ENCODE results near the gene PKD1L1.

GRCh38 chr7:47908720-47909119 lies 39.5 kb downstream of the PKD1L1 start:
- TF ChIP-seq CTCF (optimal IDR thresholded peaks at IDR 0.05 in 1 of 3, IDR thresholded peaks at IDR 0.05 in 1 of 3, conservative IDR thresholded peaks at IDR 0.05 in 1 of 3; ENCODE audit: extremely low read depth in 1 of 3, insufficient read depth in 2 of 3, low read length in 3 of 3) (no peak), EZH2 (IDR thresholded peaks at IDR 0.05; ENCODE audit: low read length) (no peak)
